Stimulated activated CD8-positive, alpha-beta memory T cell treated with anti-CD3 and anti-CD28 coated beads, Interleukin-15, amount 100 ng/mL, for 4 hours (primary cell): Measurements from ENCODE around the gene ASS1.

Experiments
- DNase-seq, 2 donors: peaks; one replicate each; pipeline ENCODE4 v3.0.0-alpha.2; 2020; ENCODE audit warnings: low read depth in 2 of 2

ASS1 gene

DNA sequence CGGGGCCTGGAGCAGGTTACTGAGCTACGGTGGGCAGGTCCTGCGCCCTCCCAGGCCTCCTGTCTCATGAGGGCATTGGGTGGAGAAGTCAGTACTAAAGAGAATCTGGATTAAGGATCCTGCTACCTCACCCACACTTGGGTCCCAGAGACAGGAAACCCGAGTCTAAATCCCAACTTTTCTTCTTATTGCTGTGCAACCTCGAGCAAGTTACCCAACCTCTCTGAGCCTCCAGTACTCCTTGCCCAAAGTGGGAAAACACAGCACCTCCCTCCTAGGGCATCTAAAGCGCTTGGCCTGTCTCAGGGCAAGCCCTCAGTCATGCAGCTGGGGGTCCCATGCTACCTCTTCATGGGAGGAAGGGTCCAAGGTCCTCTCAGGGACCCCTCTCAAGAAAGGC is 28.2 kb downstream of the ASS1 start:
- no peak for DNase-seq

DNA sequence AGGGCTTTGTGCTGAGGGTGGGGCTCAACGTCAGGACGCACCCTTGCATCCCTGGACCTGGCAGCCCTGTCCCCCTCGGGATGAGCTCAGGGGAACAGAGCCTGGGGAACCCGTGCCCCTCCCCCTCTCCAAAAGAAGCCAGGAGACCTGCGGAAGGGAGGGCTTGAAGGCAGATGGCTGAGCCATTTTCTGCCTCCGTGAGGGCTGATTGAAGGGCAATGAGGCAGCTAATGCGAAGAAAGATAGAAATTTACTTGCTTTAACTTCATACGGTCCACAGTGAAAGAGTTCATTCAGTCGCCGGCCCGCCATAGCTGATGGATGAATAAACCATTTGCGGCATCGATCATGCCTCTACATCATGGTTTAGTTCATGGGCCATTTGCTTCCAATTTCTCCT is 28.8 kb downstream of the ASS1 start:
- DNase-seq, result no peak

DNA sequence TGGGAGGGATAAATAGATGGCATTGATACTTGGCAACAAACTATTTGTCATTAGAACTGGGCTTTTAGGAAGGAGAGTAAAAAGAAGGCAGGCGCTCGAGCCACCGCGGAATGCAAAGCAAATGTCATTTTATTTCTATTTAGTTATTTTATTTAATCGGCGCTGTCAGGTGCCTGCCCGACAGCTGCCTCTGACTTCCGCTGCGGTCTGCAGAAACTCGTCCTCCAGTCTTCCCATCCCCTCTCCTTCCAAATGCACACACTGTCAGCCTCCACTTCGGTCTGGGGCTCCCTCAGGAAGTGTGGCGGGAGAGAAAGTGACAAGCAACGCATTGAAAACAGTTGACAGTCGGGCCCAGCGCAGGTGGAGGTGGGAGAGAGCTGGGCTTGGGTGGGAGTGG is 29.3 kb downstream of the ASS1 start:
- no peak for DNase-seq

DNA sequence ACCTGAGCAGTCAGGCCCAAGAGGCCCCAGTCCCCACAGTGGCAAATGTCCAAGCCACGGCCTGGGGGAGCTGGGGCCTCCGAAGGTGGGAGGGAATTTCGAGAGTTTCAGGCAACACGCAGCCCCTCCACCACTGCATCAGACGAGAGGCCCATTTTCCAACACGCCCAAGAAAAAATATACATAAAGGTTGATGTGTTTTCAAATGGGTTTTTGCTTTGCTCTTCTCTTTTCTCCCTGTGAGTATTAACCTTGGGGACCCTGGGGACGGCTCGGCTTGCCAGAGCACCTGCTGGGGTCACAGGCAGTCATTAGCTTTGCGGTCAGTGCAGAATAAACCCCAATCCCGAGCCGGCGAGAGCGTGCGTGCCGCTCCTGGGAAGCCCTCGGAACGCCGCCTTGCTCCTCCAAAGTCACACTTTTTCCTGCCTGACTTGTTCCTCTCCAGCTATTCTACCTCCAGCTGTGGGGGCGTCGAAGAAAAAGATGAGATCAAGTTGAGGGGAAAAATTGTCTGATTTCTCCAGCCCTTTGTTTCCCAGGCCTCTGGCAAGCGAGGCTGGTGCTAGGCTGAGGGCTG is 31.5 kb downstream of the ASS1 start:
- DNase-seq, result no peak

DNA sequence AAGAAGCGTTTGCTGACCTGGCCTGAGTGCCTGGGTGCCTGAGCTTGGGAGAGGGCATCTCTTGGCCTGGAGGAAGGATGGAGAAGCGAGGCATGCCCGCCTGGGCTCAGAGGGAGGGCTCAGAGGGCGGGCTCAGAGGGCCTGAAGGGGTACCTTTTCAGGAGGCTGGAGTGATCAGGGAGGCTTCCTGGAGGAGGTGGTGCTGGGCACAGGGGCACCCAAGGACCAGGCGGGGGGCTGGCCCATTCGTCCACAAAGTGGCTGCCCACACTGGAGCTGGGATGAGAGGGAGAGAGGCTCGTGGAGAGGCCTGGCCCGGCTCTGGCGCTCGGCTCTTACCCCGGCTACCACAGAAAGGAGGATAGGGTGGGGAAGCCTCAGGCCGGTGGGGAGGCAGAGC is 32.8 kb downstream of the ASS1 start:
- no peak for DNase-seq

DNA sequence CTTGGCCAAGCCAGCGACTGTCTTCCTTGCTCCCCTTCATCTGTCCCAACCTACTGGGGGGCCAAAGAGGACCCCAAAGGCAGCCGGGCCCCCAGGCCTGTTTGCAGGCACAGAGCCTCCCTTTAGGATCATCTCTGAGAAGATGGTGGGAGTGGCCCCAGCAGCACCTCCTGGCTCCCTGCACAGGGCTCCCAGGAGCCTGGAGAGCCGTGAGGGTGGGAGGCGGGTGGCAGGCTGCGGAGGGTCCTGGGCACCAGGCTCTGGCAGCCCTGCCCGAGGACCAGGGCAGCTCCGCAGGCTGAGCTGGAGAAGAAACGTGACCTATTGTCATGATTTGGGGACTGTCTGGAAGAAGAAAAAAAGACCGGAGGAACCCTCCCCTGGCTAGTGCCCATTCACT is 33.4 kb downstream of the ASS1 start:
- DNase-seq, result no peak

DNA sequence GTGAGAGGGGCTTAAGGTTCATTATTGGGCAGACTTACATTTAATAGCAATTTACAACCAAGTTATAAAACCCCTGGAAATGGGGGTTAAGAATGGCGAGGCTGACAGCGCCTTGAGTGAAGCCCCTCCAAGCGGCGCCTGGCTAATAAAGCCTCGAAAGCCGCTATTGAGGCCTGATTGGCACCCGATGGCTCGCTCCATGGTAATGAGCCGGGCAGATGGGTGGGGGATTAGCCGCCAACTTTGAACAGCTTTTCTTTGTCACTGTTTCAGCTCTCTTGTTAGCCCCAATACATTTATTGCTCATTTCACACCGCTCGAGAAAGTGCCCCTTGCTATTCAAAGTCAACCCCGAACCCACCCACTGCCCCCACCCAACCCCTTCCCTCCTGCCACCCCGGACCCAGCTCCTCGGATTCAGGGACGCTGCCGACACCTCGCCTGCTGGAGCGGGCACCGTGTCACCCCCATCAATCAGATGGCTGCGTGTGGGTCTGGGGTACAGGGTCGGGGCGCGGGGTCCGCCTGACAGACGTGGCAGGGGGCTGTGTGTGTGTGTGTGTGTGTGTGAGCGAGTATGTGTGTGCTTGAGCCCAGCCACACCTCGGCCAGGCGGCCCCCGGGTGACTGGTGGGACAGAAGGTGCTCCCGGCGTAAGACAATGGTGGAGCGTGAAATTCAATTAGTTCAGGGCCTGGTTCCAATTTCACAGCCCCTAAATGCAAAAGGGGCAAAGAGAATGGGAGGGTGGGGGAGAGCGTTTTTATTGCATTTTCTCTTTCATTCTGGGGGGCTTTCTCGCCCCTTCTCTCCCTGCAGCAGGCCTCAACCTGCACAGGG is 34.2 kb downstream of the ASS1 start:
- DNase-seq, result no peak

DNA sequence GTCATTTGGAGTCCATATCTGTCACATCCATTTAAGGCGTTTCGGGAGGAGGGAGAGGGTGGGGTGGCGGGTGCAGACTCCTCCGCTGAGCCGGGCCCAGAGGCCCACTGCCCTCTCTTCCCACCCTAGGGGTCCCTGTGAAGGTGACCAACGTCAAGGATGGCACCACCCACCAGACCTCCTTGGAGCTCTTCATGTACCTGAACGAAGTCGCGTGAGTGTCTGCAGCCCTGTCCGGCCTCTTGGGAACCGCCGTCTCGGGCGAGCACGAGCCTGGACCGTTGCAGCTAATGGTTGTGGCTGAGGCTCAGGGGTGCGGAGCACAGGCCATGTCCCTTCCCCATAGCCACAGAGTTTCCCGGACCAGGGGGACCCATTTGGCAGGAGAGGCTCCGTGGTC is 34.8 kb downstream of the ASS1 start:
- no peak for DNase-seq

DNA sequence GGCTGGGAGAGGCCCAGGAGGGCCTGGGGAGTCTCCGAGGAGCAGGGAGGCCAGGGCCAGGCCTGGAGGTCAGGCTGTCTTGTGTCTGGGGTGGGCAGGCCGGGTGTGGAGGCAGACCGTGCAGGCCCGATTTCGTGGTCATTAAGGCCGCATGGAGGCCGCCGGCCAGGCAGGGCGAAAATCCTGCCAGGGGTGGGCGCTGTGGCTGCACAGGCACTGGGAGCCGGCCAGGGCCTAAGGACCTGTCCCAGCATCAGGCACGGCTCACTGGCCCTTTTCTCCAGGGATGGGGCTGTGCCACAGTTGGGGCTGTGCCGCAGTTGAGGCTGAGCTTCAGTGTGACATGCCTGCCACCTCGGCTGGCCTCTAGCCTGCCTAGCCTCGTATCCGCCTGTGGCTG is 35.9 kb downstream of the ASS1 start:
- DNase-seq, result no peak

DNA sequence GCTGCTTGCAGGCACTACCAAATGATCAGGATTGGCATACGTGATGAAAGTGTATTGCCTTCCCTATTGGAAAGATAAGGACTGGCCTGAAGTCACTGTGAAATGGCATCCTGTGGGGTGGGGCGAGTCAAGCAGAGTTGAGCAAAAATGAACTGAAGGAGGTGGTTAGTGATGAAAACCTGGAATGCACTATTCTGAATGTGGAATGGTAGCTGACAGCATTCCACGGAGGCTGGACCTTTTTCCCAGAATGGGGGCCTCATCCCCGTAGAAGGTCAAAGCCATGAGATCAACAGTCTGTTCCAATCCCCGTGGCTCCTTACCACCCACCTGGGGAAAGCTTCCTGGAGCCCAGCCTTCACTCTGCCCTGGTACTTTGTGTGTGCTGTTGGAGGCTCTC is 37.7 kb downstream of the ASS1 start:
- no peak for DNase-seq

DNA sequence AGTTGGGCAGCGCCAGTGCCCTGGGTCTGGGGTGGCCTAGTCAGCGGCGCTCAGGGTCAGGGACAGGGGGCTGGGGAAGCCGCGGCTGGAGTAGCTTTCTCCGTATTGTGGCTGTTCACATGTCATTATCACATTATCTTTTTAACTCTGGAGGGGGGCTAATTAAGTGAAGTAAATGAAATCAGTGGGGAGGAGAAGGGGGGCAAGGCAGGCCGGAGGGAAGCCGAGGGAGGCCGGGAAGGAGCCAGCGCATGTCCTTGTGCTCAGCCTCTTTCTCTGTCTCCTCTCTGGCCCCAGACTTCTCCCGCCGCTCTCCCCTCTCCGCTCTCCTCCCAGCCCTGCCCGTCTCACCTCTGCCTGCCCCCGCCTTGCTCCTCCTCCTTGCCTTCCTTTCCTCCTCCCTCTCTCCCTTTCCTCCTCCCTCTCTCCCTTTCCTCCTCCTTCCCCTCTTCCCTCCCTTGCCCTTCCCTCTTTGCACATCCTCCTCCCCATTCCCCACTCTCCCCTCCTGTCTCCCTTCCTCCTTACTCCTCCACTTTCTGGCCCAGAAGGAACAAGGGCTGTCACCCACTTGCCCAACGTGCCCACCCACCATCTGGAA is 38.7 kb downstream of the ASS1 start:
- no peak for DNase-seq

DNA sequence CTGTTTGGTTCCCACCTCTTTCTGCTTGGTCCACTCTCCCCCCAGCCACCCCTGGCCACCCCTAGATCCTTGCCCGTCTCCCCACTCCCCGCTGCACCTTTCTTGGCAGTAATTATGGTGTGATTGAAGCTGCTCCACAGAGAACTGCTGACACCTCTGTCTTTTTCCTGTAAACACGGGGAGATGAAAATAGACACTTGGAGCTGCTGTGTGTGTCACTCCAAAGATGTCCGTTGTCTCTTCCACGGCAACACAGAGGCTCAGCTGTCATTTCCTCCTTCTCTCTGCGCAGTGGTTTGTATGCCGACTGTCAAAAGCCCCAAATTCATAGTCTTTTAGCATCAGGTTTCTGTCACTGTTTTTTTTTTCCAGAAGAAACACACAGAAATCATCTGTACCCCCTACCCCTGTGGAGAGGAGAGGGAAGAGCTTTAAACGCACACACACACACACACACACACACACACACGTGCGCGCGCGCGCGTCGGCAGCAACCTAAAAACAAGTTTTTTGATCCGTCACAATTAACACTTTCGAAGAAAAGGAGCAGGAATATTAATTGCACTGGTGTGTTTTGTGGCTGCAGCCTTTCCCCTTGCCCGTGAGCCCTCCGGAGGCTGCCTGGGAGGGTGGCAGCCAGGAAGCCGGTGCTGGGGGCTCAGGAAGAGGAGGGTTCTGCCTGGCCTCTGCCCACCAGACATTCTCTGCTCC is 39.8 kb downstream of the ASS1 start:
- DNase-seq, result no peak

DNA sequence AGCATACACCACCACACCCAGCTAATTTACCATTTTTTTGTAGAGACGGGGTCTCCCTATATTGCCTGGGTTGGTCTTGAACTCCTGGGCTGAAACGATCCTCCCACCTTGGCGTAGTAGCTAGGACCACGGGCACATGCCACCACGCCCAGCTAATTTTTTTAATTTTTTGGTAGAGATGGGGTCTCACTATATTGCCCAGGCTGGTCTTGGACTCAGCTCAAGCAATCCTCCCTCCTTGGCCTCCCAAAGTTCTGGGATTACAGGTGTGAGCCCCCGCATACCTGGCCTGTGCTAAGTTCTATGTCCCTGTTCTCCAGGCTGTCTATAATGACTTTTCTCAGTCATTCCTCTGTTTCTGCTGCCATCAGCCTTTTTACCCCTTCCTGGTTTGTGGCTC is 41.3 kb downstream of the ASS1 start:
- DNase-seq, result no peak

DNA sequence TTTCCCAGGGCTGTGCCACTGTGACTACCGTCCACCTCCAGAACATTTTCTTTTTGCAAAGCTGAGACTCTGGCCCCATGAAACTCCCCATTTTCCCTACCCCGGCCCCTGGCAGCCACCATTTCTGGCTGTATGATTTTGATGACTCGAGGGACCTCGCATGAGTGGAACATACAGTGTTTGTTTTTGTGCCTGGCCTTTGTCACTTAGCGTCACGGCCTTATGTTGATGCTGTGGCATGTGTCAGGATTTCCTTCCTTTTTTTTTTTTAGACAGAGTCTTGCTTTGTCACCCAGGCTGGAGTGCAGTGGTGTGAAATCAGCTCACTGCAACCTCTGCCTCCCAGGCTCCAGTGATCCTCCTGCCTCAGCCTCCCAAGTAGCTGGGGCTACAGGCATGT is 42.7 kb downstream of the ASS1 start:
- DNase-seq, result no peak

DNA sequence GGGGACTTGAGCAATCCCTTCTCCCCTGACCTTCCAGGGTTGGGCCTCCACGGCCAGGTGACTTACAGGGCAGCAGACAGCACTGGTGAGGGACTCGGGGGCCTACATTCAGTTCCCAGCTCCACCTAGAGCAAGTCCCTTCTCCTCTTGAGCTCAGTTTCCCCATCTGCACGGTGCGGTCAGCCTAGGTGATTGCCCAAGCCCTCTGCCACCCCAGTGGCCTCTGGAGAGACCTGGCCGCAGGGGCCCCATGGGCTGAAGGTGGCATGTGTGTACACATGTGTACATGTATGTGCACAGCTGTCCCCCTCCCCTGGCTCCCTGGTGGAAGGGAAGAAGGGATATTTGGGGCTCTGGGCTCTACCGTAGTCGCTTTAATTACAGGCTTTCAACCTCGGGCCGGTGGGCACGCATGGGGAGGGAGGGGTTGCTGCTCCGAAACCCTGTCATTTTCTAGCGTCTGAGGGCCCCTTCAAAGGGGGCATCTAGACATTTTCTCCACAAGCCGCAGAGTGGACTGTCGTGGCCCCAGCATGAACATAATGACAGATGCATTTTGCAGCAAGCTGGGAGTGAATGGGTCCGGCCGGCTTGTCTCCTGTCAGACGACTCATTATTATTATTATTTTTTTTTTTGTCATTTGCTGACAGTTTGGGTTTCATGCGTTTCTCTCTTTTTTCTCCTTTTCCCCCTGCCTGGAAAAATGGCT is 44.0 kb downstream of the ASS1 start:
- no peak for DNase-seq

DNA sequence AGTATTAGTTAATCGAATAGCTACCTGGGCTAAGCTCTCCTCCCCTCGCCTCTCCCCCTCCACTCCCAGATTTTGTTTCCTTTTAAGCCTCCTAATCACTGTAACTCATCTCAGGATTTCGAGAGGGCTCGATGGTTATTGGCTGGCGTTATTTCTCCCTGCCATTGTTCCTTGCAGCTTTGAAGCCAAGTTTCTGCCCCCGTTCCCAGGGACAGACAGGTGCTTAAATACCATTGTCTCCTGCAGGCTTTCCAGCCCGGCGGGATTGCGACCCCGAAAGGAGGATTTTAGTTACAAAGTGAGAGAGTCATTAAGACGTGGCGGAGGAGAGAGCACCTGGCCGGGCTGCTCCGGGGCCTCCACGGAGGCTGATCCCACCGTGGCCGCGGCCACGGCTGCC is 46.2 kb downstream of the ASS1 start:
- no peak for DNase-seq

DNA sequence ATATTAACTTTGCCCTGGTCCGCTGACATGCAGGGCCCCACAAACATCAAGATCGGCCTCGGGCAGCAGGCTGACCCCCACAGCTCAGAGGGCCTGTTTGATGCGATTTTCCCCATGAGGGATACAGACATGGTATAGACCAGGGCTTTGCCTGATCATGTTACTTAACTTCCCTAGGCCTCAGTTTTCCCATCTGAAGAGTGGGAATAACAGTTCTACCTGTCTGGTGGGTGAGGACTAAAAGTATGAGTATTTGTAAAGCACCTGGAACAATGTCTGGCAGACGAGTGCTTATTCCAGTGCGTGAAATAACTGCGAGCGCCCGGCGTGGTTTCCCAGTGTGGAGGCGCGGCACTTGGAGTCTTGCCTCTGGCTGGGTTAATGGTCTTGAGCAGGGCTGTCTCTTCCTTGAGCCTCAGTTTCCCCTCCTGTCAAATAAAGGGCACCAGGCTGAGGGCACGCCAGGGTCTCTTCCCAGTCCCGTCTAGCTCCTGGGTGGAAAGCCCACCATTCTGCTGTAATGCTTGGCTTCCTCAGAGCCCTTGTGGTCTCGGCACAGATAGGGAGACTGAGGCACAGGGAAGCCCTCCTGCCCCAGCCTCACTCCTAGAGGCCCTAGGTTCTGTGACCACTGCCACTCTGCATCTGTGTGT is 47.2 kb downstream of the ASS1 start:
- no peak for DNase-seq

DNA sequence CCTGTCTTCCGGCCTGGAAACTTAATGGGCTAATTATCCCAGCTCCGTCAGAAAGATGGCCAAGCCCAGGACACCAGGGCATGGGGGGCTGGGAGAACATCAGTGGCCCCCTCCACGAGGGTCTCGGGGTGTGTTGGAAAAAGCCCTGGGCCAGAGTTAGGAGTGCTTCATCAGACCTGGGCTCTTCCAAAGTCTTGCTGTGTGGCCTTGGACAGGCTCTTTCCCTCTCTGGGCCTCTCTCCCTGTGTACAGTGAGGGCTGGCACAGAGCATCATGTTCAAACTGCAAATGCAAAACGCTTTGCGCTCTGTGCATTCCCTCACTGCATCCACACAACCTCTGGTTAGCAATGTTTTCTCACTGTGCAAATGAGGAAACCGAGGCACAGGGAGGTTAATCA is 48.3 kb downstream of the ASS1 start:
- DNase-seq, result no peak

DNA sequence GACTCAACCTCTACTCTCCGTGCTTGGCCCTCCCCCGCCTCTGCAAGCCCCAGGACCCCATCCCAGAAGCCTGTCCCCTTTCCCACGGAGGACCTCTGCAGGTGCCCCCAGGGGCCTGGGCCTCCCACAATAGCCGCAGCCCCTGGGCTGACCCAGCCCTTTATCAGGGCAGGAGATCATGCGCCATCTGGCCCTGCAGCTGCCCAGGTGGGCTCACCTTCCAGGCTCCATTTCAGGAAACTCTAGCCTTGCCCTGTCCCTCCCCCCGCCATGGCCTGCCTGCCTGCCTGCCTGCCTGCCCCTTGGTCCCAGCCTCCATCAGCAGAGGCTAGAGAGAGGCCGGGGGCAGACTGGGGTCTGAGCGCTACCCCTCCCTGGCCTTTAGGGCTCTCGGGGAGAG is 48.7 kb downstream of the ASS1 start:
- DNase-seq, result no peak

DNA sequence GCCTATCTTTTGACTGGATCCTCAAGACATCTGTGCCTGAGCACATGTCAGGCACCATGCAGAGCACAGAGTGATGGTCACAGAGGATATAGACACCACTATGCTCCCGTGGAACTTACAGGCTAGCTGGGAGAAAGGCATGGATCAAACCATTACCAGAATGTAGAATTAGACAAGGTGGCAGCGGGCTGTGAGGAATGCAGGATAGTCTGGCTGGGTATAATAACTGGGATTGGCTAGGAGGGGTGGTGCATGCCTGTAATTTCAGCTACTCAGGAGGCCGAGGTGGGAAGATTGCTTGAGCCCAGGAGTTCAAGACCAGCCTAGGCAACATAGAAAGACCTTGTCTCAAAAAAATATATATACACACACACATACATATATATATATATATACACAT is 50.3 kb downstream of the ASS1 start:
- DNase-seq, result no peak

DNA sequence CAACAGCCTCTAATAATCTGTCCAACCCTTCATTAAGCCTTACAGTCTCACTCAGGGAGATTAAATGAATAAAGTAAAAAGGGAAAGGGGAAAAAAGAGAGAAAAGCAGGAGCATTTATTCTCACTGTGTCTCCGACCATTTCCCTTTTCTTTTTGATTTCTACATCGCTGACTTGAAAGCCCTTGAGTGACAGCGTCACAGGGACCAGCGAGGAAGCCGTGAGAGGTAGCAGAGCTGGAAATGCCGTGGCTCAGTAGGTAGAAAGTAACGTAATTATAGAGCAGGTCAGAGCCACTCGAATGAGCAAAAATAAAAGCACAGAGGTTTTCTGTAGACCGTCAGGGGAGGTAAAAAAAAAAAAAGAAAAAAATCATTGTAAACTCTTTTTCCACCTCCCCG is 52.4 kb downstream of the ASS1 start:
- no peak for DNase-seq
